Activated T-cell treated with anti-CD3 and anti-CD28 coated beads for 48 hours (primary cell): ENCODE measurements around the gene IL34.

ENCODE experiments used
- DNase-seq: peaks from one replicate; pipeline ENCODE4 v3.0.0-alpha.2; 2020; ENCODE audit warnings: low read depth

IL34 gene

GRCh38 chr16:70678121-70678897 is 31.9 kb downstream of the IL34 start:
- DNase-seq = no peak

DNA sequence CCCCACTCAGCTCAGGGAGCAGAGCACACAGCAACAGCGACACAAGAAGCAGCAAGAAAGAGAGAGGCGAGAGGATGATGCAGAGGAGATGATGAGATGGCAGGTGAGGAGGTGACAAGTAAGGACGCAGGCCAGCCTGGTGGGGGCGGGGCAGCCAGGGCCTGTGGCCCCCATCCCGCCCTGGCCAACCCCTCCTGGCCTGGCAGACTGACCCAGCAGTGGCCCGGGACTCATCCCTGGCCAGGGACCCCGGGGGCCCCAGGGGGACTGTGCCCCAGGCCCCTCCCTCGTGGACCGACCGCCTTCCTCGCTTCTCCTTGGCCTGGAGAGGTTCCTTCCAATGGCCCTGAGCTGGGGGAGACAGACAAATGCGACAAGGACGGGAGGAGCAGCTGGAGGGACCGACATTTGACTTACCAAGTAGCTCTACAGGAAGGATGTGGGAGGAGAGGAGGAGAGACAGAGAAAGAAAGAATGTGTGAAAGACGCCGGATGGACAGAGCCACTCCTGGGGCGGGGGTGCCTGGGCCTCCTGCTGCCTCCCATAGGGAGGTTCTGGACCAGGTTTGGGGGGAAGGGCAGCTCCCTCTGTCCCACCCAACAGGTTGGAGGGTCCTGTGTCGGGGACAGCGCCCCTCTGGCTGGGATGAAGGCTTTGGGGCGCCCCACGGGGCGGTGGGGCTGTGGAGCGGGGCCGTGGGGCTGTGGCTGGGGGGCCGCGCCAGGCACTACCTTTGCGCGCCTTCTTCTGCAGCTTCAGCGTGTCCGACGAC is 32.7 kb downstream of the IL34 start:
- no peak for DNase-seq

DNA sequence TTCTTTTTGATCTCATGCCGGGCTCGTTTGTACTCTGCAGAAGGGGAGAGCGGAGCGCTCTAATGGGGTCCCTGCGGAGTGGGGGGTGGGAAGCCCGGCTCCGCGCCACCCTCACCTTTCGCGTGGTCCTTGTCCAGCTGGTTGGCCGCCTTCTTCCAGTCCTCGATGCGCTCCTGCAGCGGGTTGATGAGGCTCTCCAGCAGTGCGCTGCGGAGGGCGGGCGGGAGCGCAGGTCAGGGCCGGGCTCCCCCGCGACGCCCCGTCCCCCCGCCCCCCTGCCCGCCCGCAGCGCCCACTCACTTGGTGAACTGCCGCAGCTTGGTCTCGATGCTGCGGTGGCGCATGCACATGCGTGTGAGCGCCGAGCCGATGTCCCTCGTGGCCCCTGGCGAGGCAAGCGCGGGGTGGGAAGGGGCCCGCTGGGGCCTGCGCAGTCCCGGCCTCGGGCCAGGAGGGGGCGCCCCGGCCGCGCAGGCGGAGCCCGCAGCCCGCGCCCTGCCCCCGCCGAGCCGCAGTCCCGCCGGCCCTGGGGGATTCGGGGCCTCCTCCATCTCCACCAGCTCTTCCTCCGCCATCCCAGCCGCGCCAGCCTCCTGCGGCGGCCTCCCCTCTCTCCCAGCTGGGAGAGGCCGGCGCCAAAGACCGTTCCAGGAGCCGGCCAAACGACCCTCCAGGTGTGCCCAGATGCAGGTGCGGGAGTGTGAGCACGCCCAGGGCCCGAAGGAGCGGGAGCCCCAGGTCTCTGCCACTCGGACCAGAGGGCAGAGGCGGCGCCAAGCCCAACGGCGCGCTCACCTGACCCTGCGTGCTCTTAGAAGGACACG is 33.5 kb downstream of the IL34 start:
- DNase-seq = no peak

- DNase-seq = no peak
These were observed 34.4 kb downstream of the IL34 start for GRCh38 chr16:70680495-70681381.

DNA sequence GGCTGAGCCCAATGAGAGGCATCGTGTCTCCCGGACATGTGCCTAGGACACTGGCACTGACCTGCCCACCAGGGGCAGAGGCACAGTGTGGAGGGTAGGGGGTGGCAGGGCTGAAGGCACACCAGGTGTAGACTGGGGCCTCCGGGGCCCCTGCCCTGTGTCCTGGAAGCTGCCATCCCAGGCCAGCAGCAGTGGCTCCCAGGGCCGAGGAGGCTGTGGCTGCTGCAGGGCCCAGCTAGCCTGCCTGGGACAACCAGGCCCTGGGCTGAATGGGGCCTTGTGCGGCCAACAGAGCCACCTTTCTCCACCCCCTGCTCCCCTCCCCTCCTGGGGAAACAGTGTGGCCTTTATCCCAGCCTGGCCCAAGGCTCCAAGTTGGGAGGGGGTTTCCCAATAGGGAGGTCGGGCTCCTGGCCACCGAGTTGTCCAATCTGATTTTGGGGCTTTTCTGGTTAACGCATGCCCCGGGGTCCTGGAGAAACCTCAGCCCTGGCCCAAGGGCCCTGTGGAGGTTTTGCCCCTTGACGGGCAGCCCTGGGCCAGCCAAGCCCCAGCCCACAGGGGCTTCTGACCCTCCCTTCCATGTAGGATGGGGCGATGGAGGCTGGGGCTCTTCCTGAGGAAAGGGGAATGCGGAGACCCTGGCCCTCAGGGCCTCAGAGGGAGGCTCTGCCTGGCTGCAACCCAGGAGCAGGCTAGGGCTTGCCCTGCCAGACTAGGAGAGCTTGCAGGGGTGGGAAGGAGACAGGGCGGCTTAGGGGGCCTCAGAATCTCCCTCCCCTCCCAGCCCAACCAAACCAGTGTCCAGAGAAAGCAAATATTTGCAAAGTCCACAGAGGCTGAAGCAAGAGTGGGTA is 35.3 kb downstream of the IL34 start:
- no peak for DNase-seq

DNA sequence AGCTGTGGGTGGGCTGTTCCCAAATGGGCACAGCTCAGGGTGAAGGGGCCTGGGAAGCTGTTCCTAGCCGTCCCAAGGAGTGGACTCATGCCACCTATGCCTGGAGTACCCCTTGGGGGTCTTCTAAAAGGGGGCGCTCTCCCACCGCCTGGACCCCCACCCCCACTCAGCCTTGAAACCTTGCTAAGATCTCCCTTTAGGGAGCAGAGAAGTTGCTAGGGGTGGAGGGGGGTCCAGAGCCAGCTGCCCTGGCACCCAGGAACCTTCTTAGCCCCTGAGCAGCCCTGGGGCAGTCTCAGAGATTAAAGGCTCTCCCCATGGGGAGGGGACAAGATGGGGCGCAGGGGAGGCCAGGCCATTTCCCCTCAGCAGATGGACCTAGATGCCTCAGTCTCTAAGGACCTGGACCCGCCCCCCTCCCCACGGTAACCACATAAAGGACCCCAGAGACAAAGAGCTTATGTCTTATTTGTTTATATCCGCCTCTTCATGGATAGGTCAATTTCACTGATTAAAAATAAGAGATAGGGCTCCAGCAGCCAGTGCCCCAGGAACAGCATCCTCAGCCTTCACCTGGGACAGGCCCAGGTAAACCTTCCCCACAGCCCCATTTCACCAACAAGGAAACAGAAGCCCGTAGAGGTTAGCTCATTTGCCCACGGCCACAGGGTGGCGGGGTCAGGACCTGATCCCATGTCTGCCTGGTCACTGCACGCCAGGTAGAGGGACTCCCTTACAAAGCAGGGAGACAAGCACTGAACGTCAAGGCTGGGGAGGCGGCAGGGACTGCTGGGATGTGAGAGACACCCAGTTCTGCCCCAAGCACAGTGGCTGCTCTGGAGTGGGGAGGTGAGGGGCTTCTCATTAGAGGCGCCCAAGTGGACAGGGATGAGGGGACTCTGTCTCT is 36.1 kb downstream of the IL34 start:
- no peak for DNase-seq

- no peak for DNase-seq
These were observed 37.0 kb downstream of the IL34 start for GRCh38 chr16:70683146-70683944.

DNA sequence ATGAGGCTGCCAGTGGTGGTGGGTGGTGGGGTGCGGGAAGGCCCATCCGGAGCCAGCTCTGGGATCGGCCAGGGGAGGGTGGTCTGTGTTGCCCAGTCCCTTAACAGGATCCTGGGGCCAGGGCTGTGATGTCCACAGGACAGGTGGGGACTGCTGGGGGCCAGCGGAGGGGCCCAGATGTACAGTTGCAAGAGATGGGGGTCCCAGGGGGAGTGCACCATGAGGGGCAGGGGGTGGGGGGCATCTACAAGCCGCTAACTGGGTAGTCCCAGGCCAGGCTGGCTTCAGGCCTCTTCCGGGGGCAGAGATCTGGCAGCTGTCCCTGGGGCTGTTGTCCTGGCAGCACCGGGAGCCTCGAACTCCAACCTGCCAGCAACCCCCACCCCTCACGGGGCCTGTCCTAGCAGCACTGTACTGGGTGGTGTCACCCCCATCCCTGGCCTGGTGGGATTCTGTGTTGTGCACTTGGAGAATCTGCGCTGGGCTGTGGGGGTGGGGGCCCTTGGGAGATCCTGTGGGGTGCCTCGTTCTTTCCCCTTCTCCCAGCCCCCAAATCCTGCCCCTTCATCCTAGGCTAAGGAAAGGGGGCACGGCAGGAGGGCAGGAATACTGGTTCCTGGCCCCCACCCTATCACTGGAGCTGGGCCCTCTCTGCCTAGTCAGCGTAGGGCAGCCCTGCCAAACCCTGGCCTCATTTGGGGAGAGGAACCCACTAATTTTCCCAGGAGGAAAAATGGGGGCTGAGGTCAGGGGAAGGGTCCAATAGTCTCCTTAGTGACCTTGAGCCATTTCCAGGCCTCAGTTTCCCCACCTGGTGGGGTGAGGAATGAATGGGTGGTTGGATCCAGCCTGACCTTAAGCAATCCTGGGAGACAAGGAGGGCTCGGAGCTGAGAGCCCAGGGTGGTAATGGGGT is 38.0 kb downstream of the IL34 start:
- DNase-seq = no peak

DNA sequence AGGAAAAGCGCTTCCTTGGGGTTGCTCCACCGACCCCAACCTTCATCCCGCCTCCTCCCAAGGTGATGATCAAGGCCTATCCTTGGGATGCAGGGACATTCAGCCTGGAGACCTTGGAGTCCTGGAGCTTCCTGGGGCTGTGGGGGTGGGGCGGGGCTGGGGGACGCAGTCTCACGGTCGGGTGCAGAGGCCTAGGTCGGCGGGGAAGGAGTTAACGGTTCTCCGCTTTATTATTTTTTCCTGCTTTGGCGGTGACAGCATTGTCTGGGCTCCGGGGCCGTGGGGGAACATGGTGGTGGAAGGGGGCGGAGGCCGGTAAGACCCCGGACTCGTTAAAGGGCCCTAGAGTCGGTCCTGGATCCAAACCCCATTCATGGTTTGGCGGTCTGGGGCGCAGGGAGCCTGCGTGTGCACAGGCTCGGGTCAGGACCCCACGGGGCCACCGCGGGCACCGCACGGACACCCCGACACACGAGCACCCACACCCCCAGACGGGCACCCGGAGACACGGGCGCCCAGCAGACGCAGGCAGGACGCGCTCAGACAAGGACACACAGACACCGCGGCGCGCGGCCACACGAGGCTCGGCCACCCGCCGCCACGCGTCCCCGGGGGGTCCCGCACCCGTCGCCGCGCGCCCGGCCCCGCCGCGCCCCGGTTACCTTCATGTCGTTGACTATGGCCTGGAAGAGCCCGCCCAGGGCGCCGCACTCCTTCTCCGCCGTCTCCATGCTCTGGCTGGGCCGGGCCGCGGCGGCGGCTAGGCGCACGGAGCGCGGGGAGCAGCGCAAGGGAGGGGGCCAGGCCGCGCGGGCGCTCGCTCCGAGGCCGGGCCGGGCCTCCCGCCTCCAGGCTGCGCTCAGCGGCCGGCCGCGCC is 38.9 kb downstream of the IL34 start:
- DNase-seq = no peak

DNA sequence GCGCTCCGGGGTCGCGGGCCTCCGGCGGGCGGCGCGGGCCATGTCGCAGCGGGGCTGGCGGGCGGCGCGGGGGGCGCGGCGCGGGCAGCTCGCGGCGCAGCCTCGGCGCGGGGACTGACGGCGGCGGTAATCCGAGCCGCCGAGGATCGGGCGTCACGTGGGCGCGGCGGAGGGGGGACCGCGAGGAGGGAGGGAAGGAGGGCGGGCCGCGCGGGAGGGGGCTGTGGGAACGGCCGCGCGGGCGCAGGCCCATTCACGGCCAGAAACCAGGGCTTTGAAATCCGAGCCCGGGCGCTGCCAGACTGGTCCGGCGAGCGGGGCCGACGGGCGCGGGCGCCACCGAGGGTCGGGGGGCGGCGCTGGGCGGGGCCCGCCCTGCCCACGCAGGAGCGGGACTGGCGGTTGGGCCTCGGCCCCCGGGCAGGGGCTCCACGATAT is 39.6 kb downstream of the IL34 start, which contains the start of gene MTSS2:
MTSS2 (minus strand) TSS at position 116 of the 438 bp plus-strand sequence. CDS start 262 bp downstream, outside the sequence.
- peak; percentile 25 for DNase-seq

DNA sequence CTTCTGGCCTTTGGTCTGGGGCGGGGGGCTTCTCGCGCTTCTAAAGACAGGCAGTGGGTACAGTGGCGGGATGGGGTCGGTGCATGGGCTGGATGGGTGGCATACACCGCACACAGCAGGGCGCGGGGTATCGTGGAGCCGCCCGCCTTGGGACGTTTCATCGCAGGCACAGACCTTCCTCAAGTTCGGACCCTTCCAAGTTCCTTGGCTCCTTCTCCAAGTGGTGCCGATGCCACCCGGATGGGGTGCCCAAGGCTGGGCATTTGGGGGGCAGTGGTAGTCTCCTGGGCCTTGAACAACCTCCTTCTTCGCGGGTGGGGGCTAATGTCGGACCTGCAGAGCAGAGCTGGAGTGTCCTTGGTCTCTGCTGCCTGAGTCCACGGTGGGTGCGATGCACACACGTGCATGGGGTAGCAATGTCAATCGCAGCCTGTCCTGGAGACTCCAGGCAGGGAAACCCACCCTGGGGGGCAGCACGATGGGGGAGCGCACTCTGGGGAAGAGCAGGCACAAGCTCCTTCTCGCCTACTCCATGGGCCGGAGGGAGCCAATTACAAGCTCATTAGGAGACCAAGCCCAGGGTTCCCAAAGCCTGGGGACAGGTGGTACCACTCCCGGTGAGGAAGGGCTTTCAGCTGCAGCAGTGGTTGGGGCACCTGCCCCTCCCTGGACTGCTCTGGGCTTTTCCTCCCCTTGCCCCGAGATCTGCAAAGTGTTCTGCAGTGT is 40.2 kb downstream of the IL34 start:
- DNase-seq = no peak

DNA sequence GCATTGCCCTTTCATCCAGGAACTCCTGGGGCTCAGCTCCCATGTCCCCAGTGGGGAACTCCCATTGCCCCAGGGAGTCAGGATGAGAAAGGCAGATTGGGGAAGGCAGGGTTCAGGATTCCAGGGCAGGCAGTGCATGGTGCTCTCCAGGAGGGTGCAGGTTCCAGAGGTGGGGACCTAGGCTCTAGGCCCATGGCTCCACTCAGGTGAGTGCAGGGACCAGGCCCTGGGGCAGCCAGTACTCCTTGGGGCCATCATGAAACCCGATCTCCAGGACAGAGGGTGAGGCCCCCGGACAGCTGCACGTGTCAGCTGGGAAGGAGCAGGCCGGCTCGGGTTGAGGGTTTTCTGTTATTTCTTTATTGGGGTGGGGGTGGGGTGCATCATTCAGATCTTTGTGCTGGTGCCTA is 40.7 kb downstream of the IL34 start:
- DNase-seq = no peak

DNA sequence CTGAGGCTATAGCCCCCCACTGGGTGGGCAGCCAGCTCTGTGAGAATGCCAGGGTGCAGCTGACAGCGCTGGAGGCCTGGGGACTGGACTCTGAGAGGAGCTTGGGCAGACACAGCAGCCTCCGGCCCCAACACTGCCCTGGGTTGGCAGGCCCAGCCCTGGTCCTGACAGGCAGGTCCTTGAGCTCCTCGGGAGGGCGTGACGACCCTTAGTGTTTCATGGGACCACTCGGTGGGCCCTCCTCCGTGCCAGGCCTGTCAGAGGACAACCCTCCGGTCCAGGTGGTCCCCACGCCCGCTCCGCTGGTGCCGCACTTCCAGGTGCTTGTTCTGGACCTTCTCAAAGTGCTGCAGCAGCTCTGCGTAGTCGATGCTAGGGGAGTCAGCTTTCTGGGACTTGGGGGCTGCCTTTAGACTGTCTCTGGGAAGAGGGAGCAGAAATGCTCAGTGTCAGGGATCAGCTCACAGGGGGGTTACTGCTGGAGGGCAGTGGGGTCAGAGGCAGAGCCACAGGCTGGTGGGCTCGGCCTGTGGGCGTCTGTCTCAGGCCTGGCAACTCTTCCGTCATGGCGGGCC is 41.4 kb downstream of the IL34 start:
- no peak for DNase-seq

- no peak for DNase-seq
These were observed 41.9 kb downstream of the IL34 start for GRCh38 chr16:70688246-70688742.
